Iris pigment epithelial cell (primary cell): Measurements from ENCODE around the gene TEKT1.
A peak's percentile ranks its signal among the peaks of the same experiment; 100 is the strongest.

Experiments
- DNase-seq: peaks from one replicate; pipeline ENCODE4 v3.0.0-alpha.2; 2011; ENCODE audit warnings: low read depth

Gene TEKT1

DNA sequence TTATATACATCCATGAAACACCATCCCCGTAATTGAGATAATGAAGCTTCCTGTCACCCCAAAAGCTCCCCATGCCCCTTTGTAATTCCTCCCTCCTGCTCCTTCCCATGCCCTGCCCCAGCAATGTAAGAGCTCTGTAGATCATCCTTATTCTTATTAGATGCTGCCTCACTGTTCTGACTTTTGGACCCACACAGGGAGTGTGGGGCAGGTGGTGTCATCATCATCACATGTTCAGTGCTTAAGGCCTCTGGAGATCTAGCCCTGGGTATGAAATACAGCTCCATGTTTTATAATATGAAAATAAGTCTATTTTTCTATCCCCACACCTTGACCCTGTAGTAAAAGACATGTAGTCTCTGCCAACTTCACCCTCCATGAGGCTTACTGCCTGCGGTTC is 73.8 kb downstream of the TEKT1 start:
- no peak for DNase-seq

DNA sequence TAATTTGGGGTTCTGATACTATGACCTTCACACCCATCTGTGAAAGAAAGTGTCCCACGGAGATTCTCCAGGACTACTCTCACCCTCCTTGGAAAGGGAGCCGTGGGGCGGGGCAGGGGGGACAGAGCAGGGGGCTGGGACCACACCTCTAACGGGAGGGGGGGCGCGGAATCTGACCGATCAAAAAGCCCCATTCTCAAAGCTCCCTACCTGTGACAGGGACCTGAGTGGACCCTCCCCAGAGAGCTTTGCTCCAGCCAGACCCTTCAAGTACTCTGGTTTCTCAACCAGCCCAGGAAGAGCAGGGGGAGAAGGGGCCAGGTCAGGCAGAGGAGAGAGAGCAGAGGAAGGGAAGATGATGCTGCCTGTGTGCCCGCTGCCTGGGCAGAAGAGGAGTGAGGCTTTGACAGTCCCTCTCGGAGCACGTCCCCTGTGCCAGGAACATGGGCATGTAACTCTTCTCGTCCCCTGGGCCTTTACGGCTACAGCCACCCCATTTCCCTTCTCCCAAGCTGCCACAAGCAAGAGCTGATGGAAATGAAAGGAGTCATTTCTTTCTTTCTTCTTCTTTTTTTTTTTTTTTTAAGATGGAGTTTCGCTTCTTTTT is 75.0 kb downstream of the TEKT1 start:
- no peak for DNase-seq

DNA sequence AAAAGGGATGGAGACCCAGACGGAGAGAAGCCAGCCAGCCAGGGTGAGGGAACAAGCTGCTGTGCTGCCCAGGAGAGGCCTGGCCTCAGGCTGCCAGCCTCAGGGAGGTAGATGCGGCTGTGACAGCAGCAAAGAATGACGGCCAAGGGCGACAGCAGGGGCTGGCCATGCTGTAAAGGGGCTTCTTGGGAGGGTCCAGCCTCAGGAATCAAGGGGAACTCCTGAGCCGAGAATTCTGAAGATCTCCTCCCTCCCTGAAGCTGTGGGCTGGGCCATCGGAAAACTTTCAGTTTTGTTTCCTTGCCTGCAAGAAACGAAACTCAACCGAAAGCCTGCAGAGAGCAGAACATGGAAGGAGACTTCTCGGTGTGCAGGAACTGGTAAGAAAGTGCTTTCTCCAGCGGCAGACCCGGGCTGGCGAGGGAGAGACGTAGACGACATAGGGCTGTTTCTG is 75.8 kb downstream of the TEKT1 start, which contains the start of gene XAF1:
XAF1 (plus strand) TSS at position 316 of the 454 bp plus-strand sequence; CDS start at position 349, 33 bp downstream.
- peak; percentile 74 for DNase-seq

DNA sequence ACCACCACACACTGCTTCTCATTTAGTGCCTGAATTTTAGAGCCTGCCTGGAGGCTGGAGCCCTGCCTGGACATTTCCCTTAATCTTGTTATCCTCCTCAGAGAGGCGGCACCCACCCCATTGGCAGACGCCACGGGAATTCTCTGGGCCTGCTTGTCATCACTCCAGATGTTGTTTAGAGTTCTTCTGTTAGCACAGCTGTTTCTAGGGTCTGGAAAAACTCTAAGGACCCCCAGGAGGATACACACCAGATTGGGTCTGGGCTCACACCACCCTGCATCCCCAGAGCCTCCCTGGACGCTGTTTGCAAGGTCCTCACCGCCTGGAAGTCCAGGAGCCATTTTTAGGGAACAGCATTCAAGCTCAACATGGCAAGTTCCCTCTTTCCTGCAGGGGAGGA is 76.2 kb downstream of the TEKT1 start:
- no peak for DNase-seq

DNA sequence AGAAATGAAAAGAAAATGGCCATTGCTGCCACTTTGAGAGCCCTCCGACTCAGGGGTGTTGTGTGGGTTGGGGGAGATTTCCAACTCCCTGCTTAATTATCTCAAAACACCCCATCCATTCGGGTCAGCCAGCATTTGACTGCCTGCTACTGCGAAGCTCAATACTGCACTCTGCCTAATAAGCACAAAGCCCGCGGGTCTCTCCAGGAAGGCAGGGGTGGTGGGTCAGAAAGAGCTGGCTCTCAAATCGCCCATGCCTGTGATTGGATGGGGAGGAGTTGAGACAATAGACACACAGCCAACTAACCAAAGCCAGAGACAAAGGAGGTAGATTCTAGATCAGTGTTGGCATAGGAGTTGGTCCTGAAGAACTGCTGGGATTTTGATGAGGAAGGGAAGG is 78.0 kb downstream of the TEKT1 start:
- peak; percentile 4 for DNase-seq

DNA sequence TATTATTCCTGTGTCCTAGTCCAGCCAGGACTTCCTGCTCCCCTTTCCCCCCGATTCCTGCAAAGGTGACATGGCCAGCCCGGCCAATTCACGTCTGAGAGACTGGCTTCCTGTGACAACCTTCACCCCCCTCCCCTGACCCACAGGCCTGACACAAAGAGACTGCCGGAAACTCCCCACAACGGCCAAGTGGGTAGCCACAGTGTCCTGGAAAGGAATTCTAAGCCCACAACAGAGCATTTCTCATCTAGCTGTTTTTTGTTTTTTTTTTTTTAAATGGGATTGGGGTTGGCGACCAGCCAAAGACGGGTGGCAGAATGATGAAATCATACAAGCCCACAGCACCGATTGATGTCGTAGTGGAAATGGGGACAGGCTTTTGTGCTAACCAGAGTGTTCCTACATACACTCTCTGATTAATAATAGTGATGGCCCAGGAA is 78.5 kb downstream of the TEKT1 start:
- DNase-seq: peak; percentile 87

DNA sequence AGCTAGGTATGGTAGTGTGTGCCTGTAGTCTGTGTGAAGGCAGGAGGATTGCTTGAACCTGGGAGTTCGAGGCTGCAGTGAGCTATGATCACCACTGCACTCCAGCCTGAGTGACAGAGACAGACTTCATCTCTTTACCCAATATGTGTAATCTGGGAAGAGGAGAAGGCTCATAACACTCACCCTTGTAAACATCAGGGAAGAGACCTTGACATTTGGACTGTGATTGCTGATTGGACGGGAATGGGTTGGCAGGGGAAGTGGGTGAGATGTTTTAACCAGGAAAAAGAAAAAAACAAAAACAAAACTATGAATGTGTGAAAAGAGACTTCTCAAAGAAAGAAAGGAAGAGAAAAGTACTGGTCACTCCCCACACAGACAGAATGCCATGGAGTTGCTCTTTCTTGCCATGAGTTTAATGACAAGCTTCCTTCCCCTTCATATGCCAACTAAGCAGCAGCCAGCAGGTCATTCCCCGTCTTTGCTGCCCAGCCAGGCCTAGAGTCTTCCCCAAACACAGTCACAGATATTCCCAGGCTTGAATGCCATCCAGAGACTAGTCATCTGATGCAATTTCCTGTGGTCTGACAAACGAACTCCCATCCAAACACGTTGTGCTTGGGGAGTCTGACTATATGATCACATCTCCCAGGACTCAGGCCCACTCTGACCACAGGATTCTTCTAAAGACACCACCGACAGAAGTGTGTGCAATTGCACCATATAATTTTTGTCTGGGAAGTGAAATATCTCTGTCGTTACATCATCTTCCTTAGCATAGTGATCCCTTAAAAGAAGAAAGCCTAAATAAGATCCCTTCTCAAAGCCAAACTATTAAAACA is 79.2 kb downstream of the TEKT1 start:
- peak; percentile 100 for DNase-seq

DNA sequence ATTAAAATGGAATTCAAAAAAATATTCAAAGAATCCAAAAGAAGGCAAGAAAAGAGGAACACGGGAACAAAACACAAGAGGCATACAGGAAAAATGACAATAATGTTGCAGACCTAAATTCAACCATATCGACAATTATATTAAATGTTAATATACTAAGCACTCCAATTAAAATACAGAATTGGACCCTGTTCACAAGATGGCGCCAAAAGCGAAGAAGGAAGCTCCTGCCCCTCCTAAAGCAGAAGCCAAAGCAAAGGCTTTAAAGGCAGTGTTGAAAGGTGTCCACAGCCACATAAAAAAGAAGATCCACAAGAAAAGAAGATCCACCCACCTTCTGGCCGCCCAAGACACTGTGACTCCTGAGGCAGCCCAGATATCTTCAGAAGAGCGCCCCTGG is 82.0 kb downstream of the TEKT1 start:
- no peak for DNase-seq

DNA sequence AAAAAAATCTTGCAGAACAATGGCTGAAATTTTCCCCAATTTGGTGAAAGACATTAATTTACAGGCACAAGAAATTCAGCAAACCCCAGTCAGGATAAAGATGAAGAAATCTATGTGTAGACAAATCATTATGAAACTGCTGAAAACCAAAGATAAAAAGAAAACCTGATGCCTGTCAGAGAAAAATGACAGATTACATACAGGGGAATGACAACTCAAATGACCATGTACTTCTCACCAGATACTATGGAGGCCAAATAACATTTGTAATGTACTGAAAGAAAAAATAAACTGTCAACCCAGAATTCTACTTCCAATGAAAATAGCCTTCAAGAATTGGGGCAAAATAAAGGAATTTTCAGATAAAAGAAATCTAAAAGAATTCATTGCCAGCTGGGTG is 82.9 kb downstream of the TEKT1 start:
- no peak for DNase-seq
